22Rv1 (cell line): ENCODE results near the gene TPPP.

ENCODE experiments used
- H3K27ac ChIP-seq: fragments of 450-650 bp; 2 replicates; pipeline ENCODE4 v1.5.1; 2017
- ZFX ChIP-seq: fragments of 450-650 bp; IDR thresholded peaks from 2 replicates; pipeline ENCODE4 v1.6.1; 2017; ENCODE audit warnings: antibody characterized with exemption, borderline replicate concordance
- TF ChIP-seq, protein P1 (sequence below): fragments of 450-650 bp; IDR thresholded peaks from 2 replicates; pipeline ENCODE4 v1.5.1; 2017; ENCODE audit warnings: mild to moderate bottlenecking

Gene TPPP

DNA sequence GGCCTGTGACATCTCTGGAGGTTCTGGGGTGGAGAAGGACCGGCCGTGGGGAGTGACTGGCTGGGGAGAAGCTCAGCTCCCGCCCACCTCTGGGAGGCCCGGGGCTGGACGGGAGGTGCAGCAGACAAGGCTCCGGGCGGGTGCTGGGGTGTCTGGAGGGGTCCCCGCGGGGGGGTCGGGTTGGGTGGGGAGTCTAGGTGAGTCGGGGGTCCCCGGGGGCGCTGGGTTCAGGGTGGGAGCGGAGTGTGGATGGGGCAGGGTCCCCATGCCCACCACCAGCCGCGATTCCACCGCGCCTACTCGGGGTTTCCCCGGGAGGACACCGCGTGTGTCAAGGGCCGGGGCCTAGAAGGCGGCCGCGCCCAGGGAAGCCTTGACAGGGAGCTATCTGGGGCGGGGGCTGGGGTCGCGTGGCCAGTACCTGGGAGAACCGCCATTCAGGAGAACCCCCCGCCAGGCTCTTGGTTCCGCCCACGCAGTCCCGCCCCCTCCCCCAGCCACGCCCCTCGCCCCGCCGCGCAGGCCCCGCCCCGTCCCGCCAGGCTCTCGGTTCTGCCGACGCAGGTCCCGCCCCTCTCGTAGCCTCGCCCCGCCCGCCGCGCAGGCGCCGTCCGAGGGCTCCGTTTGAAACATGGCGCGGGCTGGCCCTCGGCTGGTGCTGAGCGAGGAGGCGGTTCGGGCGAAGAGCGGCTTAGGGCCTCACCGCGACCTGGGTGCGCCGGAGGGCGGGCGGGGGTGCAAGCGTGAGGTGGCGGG lies 81.2 kb downstream of the TPPP start, which contains the start of gene CEP72:
CEP72 (plus strand) TSS at position 610 of the 756 bp plus-strand sequence; CDS start at position 632, 22 bp downstream.
- TF ChIP-seq, protein P1, sequence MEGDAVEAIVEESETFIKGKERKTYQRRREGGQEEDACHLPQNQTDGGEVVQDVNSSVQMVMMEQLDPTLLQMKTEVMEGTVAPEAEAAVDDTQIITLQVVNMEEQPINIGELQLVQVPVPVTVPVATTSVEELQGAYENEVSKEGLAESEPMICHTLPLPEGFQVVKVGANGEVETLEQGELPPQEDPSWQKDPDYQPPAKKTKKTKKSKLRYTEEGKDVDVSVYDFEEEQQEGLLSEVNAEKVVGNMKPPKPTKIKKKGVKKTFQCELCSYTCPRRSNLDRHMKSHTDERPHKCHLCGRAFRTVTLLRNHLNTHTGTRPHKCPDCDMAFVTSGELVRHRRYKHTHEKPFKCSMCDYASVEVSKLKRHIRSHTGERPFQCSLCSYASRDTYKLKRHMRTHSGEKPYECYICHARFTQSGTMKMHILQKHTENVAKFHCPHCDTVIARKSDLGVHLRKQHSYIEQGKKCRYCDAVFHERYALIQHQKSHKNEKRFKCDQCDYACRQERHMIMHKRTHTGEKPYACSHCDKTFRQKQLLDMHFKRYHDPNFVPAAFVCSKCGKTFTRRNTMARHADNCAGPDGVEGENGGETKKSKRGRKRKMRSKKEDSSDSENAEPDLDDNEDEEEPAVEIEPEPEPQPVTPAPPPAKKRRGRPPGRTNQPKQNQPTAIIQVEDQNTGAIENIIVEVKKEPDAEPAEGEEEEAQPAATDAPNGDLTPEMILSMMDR: no peak
- no peak for TF ChIP-seq ZFX
- peak within 1 kb of the TSS; percentile 58 for H3K27ac ChIP-seq

DNA sequence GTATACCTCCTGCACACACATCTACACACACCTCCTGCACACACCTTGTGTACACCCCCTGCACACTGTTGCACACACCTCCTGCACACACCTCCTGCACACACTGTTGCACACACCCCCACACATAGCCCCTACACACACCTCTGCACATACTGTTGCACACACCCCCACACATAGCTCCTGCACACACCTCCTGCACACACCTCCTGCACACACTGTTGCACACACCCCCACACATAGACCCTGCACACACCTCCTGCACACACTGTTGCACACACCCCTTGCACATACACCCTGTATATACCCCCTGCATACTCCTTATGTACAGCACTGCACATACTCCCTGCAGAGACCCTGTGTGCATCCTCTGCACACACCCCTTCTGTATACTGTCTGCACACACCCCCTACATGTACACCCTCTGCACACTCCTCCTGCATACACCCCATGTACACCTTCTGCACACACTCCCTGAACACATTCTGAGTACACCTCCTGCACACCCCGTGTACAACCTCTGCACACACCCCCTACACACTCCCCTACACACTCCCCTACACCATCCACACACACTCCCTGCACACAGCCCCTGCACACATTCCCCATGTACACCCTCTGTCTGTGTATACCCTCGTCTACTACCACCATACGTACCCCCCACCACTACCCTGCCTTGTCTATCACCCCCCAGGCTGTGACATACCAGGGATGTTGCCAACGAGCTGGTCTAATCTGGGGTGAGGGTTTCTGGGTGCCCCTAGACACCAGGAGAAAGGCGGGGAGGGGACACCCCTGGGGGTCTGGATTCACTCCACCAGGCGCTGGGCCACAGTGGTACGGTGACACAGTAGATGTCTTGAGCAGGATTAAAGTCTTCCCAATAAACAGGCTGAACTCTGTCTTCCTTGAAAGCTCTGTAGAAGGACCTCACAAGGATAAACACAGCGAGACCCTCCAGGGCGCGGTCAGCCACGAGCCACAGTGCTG lies 82.1 kb downstream of the TPPP start:
- H3K27ac ChIP-seq: no peak overlapping the region
- TF ChIP-seq, protein P1: no peak

DNA sequence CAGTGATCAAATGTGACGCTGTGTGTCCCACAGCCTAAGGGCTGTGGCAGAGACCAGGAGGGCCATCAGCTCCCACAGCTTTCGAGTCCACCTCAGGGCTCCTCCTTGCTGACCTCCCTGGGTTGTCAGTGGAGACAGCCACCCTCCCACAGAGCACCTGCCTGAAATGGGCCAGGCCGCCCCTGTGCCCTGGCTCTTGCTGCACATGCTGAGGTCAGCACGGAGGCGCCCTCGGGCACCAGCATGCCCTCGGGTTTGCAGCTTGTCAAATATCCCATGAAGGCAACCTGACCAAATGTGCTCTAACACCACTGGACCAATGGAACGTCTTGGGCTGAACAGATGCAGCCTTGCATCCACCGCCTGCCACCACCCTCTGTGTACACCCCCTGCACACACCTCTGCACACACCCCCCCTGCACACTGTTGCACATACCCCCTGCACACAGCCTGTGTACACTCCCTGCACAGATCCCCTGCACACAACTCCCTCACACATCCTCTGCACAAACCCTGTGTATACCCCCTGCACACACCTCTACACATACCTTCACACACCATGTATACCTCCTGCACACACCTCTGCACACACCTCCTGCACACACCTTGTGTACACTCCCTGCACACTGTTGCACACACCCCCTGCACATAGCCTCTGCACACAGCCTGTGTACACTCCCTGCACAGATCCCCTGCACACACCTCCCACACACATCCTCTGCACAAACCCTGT lies 83.0 kb downstream of the TPPP start:
- no peak overlapping the region for H3K27ac ChIP-seq
- TF ChIP-seq, protein P1: no peak
- no peak for TF ChIP-seq ZFX
